Thymus (tissue), 11 donors: ENCODE results near the gene IMP3. TPM values are rescaled to one million over a fixed set of nuclear protein-coding genes. Genes with fewer than 3 reads are reported as not detected.

Experiments used
- DNase-seq, 9 donors: peaks; one replicate each; pipeline ENCODE4 v3.0.0-alpha.2; 2013; ENCODE audit warnings: low spot score in 9 of 9, low read depth in 6 of 9, missing footprints in 1 of 9
- H3K27ac ChIP-seq, 2 donors: one replicate each; pipeline ENCODE4 v1.5.1; 2013; ENCODE audit warnings: control low read depth in 1 of 2, low read depth in 1 of 2, low read length in 1 of 2, mild to moderate bottlenecking in 1 of 2, moderate library complexity in 1 of 2
- H3K27me3 ChIP-seq, 2 donors: one replicate each; pipeline ENCODE4 v1.5.1; 2013; ENCODE audit warnings: low read length in 1 of 2; ENCODE audit not compliant: control insufficient read depth in 2 of 2, insufficient read depth in 1 of 2
- H3K36me3 ChIP-seq, 2 donors: one replicate each; pipeline ENCODE4 v1.5.1; 2013; ENCODE audit warnings: low read length in 1 of 2, mild to moderate bottlenecking in 1 of 2, moderate library complexity in 1 of 2; ENCODE audit not compliant: control insufficient read depth in 2 of 2, insufficient read depth in 2 of 2
- H3K4me1 ChIP-seq, 2 donors: one replicate each; pipeline ENCODE4 v1.5.1; 2013; ENCODE audit warnings: low read length in 2 of 2; ENCODE audit not compliant: control insufficient read depth in 2 of 2, insufficient read depth in 2 of 2
- H3K4me3 ChIP-seq, 2 donors: one replicate each; pipeline ENCODE4 v1.5.1; 2013; ENCODE audit warnings: low read length in 2 of 2, control low read depth in 1 of 2, mild to moderate bottlenecking in 1 of 2
- H3K9me3 ChIP-seq, 2 donors: one replicate each; pipeline ENCODE4 v1.5.1; 2013; ENCODE audit warnings: low read length in 1 of 2, mild to moderate bottlenecking in 1 of 2; ENCODE audit not compliant: control insufficient read depth in 2 of 2, insufficient read depth in 1 of 2
- WGBS: extraction: QIAGEN DNeasy Blood & Tissue Kit; methylation state at CpG from one replicate; pipeline ENCODE4 v1.1.7; 2013; 5-methylcytosine and 5-hydroxymethylcytosine counted together
- polyA plus RNA-seq: library from polyadenylated mRNA; stranded (reverse); fragments of 200-250 nt; gene quantifications from one replicate; pipeline ENCODE4 v1.2.3, GENCODE V29; 2013
- total RNA-seq: library from RNA; stranded (reverse); fragments of 120-200 nt; gene quantifications from one replicate; pipeline ENCODE4 v1.2.4, GENCODE V29; 2013
- donor health status: healthy.

Gene IMP3
- total and polyA plus RNA-seq, 2 donors, result 81.5 to 97.3 TPM

DNA sequence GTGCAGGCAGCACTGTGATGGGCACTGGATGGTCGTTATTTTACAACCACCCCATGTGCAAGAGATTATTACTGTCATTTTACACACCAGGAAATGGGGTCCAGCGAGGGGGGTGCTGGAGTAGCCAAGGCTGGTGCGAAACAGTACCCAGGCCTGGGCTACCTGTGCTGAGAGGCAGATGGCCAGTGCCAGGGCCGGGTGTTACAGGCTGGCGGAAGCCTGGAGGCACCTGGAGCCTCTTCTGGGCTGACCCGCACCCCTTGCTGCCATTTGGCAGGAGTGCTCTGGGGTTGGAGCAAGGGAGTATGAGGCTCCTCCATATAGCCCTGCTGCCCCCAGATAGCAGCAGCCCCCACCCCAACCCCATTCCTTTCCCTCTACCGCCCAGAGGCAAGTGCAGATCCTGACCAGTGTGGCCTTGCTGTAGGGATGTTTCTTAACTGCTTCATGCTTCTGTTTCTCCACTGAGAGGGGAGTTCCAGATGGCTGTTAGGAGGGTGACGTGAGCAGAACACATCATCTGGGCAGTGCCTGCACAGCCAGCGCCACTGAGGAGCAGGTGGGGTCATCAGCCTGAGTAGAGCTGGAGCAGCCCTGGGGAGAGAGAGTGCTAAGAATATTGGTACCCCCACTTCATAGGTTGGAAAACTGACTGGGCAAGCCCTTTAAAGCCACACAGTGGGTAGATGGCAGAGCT lies 22.9 kb upstream of the IMP3 start:
- no peak for DNase-seq
- Histone ChIP-seq H3K27ac (no peak overlapping the region), H3K9me3 (no peaks in the 10 kb centered on the region), H3K4me1 (peaks cover 0 to 8% of the 10 kb centered on the region in 2 donors), H3K36me3 (no peaks in the 10 kb centered on the region), H3K27me3 (no peaks in the 10 kb centered on the region), H3K4me3 (no peak overlapping the region)
- 94% methylated on average over 9 of the region's 9 CpGs for WGBS

GRCh38 chr15:75661756-75662140 lies 21.7 kb upstream of the IMP3 start:
- no peak for DNase-seq
- Histone ChIP-seq H3K36me3 (no peaks in the 10 kb centered on the region), H3K9me3 (no peaks in the 10 kb centered on the region), H3K4me1 (peaks cover 0 to 8% of the 10 kb centered on the region in 2 donors), H3K27ac (peak overlapping the region in 1 of 2 donors; percentile 55), H3K27me3 (no peaks in the 10 kb centered on the region), H3K4me3 (no peak overlapping the region)
- WGBS, result 89% methylated on average over 3 of the region's 3 CpGs

DNA sequence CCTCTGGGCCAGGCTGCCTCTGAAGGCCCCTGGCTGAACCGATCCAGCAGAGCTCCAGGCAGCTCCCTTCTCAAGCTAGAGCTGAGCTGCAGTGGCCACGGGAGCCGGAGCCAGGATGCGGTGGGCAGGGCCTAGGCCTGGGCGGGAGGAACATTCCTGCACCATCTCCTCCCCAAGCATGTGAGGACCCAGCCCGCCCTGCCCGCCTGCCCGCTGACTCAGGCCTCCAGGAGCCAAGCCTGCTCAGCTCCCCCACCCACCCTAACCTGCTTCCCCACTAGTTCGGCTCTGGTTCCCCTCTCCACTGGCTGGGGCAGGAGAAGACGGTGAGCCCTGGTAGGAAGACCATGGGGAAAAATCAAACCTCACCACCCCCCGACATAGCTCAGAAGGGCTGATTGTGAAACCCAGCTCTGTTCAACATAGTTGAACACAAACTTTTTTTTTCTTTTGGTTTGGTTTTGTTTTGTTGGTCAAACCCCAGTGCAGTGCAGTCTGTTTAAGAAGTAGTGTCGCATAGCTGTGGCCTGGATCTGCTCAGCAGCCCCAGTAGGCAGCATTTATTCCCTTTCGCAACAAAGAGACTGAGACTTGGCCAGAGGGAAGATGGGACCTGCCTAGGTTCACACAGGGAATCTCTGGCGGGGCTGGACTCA lies 21.2 kb upstream of the IMP3 start:
- peak overlapping the region; percentile 51 to 55 for H3K27ac ChIP-seq
- H3K36me3 ChIP-seq, result no peaks in the 10 kb centered on the region
- no peaks in the 10 kb centered on the region for H3K9me3 ChIP-seq
- peaks cover 0 to 8% of the 10 kb centered on the region in 2 donors for H3K4me1 ChIP-seq
- no peaks in the 10 kb centered on the region for H3K27me3 ChIP-seq
- H3K4me3 ChIP-seq, result no peak overlapping the region
- 93% methylated on average over 14 of the region's 14 CpGs for WGBS
- DNase-seq, result no peak

DNA sequence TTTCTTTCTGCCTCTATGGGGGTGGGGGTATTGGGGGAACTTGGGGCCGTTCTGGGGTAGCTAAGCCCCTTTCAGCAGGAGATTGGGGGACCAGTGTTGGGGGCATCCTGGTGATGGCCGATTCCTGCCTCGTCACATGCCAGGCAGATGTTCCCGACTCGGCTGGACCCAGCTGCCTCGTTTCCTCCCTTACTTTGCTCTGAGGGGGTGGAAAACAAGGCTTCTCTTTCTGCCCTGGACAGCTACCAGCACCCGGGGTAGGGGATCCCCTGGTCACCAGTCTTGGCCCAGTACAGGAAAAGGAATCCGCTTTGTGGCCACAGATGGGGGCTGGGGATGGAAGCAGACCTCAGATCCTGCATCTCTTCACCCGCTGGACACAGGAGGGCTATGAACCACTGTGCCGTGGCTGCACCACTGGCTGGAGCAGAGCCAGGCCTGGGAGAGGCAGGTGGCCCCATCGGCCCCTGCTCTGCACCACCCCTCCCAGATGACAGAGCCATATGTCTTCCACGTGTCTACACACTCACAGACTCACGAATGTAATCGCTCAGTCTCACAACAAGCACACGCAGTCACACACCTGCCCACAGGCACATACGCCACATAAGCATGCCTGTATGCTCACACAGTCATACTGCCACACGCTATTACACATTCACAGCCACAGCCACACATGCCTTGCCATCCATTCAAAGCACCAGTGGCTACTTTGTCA lies 20.1 kb upstream of the IMP3 start:
- peaks cover 0 to 8% of the 10 kb centered on the region in 2 donors for H3K4me1 ChIP-seq
- no peak for DNase-seq
- no peak overlapping the region for H3K27ac ChIP-seq
- no peaks in the 10 kb centered on the region for H3K27me3 ChIP-seq
- H3K9me3 ChIP-seq, result no peaks in the 10 kb centered on the region
- 90% methylated on average over 17 of the region's 17 CpGs for WGBS
- no peaks in the 10 kb centered on the region for H3K36me3 ChIP-seq
- H3K4me3 ChIP-seq, result no peak overlapping the region

DNA sequence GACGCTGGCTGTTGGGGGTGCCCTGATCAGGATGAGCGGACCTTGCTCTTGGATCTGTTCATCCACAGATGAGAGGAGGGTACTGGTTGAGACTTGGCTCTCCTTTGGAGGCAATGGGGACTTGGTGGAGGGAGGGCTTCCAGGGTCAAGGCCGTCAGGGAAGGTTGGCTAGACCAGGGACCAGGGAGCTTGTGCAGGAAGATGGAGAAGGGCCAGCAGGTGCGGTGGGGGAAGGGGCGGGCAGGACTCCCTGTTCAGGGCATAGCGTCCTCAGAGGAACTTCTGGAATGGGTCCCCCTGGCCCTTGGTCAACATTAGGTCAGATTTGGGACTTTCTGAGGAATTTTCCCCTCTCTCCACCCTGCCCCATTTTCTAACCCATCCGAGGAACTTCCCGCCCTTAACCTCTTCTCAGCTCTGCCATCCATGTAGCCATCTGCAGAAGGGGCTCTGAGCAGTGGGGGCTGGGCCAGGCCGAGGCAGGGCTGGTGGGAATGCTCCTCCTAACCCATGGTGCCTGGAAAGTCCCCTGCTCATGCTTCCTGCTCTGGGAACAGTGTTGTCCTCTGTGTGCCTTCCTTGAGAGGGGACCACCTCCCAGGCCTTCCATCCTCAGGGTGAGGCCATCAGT lies 19.2 kb upstream of the IMP3 start:
- no peak for DNase-seq
- Histone ChIP-seq H3K27ac (peak overlapping the region in 1 of 2 donors; percentile 32), H3K9me3 (no peaks in the 10 kb centered on the region), H3K36me3 (no peaks in the 10 kb centered on the region), H3K4me3 (no peak overlapping the region), H3K4me1 (peaks cover 0 to 8% of the 10 kb centered on the region in 2 donors), H3K27me3 (no peaks in the 10 kb centered on the region)
- 91% methylated on average over 9 of the region's 9 CpGs for WGBS

DNA sequence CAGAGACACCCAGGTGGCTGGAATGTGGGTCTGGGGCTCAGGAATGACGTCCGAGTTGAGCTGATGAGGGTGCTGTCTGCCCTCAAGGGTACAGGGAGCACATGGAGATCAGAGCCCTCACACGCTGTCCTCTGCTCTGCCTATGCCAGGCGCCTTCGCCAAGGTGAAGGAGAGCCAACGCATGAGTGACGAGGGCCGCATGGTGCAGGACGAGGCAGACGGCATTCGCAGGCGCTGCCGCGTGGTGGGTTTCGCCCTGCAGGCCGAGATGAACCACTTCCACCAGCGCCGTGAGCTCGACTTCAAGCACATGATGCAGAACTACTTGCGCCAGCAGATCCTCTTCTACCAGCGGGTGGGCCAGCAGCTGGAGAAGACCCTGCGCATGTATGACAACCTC lies 16.8 kb upstream of the IMP3 start:
- H3K4me1 ChIP-seq, result peaks cover 0 to 18% of the 10 kb centered on the region in 2 donors
- H3K36me3 ChIP-seq, result no peaks in the 10 kb centered on the region
- H3K27ac ChIP-seq, result no peak overlapping the region

GRCh38 chr15:75656331-75656730 lies 16.3 kb upstream of the IMP3 start:
- H3K27ac ChIP-seq, result no peak overlapping the region
- H3K9me3 ChIP-seq, result no peaks in the 10 kb centered on the region
- over 99% methylated on average over 5 of the region's 5 CpGs for WGBS
- no peaks in the 10 kb centered on the region for H3K27me3 ChIP-seq
- no peak for DNase-seq
- H3K4me1 ChIP-seq, result peaks cover 0 to 19% of the 10 kb centered on the region in 2 donors
- no peak overlapping the region for H3K4me3 ChIP-seq
- no peaks in the 10 kb centered on the region for H3K36me3 ChIP-seq

More for the DNA sequence above, 16.8 kb upstream of the IMP3 start:
- H3K27me3 ChIP-seq, result no peaks in the 10 kb centered on the region
- no peak for DNase-seq
- no peak overlapping the region for H3K4me3 ChIP-seq
- H3K9me3 ChIP-seq, result no peaks in the 10 kb centered on the region
- WGBS, result 98% methylated on average over 22 of the region's 22 CpGs

GRCh38 chr15:75655931-75656330 lies 15.9 kb upstream of the IMP3 start:
- no peak overlapping the region for H3K4me3 ChIP-seq
- DNase-seq, result no peak
- H3K4me1 ChIP-seq, result peaks cover 0 to 21% of the 10 kb centered on the region in 2 donors
- WGBS, result 77% methylated on average over 4 of the region's 4 CpGs
- H3K27me3 ChIP-seq, result no peaks in the 10 kb centered on the region
- no peaks in the 10 kb centered on the region for H3K36me3 ChIP-seq
- H3K9me3 ChIP-seq, result no peaks in the 10 kb centered on the region
- H3K27ac ChIP-seq, result no peak overlapping the region
